Transverse colon (tissue), 4 donors: ENCODE data around the gene RNF212. TPM values are rescaled to one million over a fixed set of nuclear protein-coding genes. Genes with fewer than 3 reads are reported as not detected.
"Not testable (repeated sequence)": the region's sequence is repeated elsewhere in the genome, so short reads cannot be mapped to it uniquely, and the experiment has no call there.

Experiments used
- DNase-seq: peaks from one replicate; pipeline ENCODE4 v3.0.0-alpha.2; 2019
- H3K27ac ChIP-seq, 4 donors: fragments of 200-600 bp; sonication (generic); 2 replicates each; pipeline ENCODE4 v1.5.1; 2016 to 2018; ENCODE audit warnings: inconsistent platforms in 4 of 4
- H3K27me3 ChIP-seq: fragments of 200-600 bp; sonication (generic); 2 replicates; pipeline ENCODE4 v1.5.1; 2017; ENCODE audit warnings: inconsistent platforms
- H3K36me3 ChIP-seq, 4 donors: fragments of 200-600 bp; sonication (generic); 2 replicates each; pipeline ENCODE4 v1.5.1; 2017 to 2019; ENCODE audit warnings: inconsistent platforms in 4 of 4
- H3K4me1 ChIP-seq, 4 donors: fragments of 200-600 bp; sonication (generic); 2 replicates each; pipeline ENCODE4 v1.5.1; 2017 to 2020; ENCODE audit warnings: inconsistent platforms in 4 of 4
- H3K4me3 ChIP-seq, 4 donors: fragments of 200-600 bp; sonication (generic); 1 replicate in 1 of 4; 2 replicates in 3 of 4; pipeline versions ENCODE4 v1.5.1 to v1.6.1; 2017 to 2019; ENCODE audit warnings: inconsistent platforms in 4 of 4
- H3K9me3 ChIP-seq, 2 donors: fragments of 200-600 bp; sonication (generic); 2 replicates each; pipeline ENCODE4 v1.5.1; 2017 to 2019; ENCODE audit warnings: inconsistent platforms in 2 of 2
- EP300 ChIP-seq: sonication (generic); formaldehyde crosslinking; IDR thresholded peaks from one replicate; pipeline ENCODE4 v1.6.1; 2017; ENCODE audit warnings: antibody characterized with exemption, low read depth
- POLR2A ChIP-seq: fragments of 450-650 bp; IDR thresholded peaks from one replicate; pipeline ENCODE4 v1.6.1; 2016; ENCODE audit warnings: antibody characterized with exemption, mild to moderate bottlenecking, moderate library complexity
- POLR2AphosphoS5 ChIP-seq, 3 donors: sonication (generic); formaldehyde crosslinking; IDR thresholded peaks; one replicate each; pipeline ENCODE4 v1.6.1; 2016; ENCODE audit warnings: antibody characterized with exemption in 3 of 3
- WGBS, 2 donors: methylation state at CpG; one replicate each; pipeline ENCODE4 v1.1.5; 2018; ENCODE audit warnings: low coverage in 1 of 2; 5-methylcytosine and 5-hydroxymethylcytosine counted together
- in situ Hi-C, 4 donors: fragments of 200-750 bp; cut with MboI; loops; one replicate each; pipeline versions ENCODE4 v1.15.0 to v1.15.1; 2017; ENCODE audit warnings: low sequenced_read_pairs in 3 of 4, low pct_ligation_motif_present in 1 of 4, low pct_unique_long_range_greater_than_20kb in 1 of 4
- intact Hi-C: fragments of 100-400 bp; cut with DNase I; formaldehyde crosslinking; loops from one replicate; pipeline ENCODE4 v1.15.1; 2023; ENCODE audit warnings: low total_unique reads
- total RNA-seq, 4 donors: library from RNA; depleted of rRNA; stranded (reverse); fragments of >200 nt; gene quantifications; one replicate each; pipeline ENCODE4 v1.1.0, GENCODE V29; 2016
- TF ChIP-seq, protein P1 (sequence below), 5 experiments: fragments of 200-600 bp in 3 of 5; fragments of 450-650 bp in 2 of 5; sonication (generic) in 3 of 5; IDR thresholded peaks; 1 replicate in 2 of 5; 2 replicates in 3 of 5; pipeline ENCODE4 v1.5.1; 2016 to 2017; ENCODE audit warnings: antibody characterized with exemption in 5 of 5, inconsistent platforms in 3 of 5, mild to moderate bottlenecking in 2 of 5, moderate library complexity in 1 of 5

RNF212 gene
- total RNA-seq, 4 donors from 2014 or later, result 2.5 to 9.1 TPM; not detected in 2

DNA sequence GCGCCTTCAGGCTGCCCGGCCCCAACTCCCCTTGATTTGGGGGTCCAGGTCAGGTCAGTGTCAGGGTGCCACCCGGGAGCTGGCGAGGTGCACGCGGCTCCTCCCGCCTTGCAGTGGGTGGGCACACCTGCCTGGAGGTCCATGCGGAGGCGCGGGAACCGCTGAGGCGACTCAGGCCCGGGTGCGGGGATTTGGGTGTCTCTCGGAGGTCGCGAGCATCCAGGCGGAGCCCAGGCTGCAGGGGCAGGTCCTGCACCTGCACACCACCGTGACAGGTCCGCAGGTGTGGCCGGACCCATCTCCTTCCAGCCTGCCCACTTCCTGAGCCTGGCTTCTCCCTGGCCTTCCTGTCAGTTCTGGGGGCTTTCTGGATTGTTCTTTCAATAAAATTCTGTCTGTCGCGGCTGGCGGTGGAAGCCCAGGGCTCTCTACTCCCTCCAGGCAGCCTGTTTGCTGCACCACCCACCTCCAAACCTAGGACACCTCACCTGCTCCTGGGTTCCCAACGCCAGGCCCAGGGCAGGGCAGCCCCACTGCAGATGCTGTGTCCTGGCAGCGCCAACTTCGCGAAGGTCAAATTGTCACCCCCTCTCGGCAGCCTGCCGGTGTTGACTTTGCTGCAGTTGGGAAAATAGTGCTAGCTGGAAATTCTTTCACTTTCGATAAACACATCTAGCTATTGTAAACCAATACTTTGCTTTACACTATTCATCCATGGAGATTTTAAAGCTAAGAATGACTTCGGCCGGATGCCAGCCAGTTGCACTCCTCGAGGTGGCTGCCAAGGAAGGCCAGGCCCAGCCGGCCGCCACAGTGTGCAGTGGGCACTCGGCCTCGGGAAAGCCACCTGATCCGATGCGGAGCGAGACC lies 66.0 kb downstream of the RNF212 start:
- H3K9me3 ChIP-seq, result no peaks in the 10 kb centered on the region
- in situ Hi-C loops (no loop called here), intact Hi-C loops (no loop called here)
- peak overlapping the region; percentile 16 to 67 (median 51) for H3K27ac ChIP-seq
- peaks cover 51% of the 10 kb centered on the region for H3K27me3 ChIP-seq
- peak overlapping the region in 2 of 4 donors; percentile 16 to 34 for H3K4me3 ChIP-seq
- TF ChIP-seq EP300 (no peak), POLR2A (no peak), POLR2AphosphoS5 (IDR thresholded peaks at IDR 0.05) (no peak)
- TF ChIP-seq, protein P1, sequence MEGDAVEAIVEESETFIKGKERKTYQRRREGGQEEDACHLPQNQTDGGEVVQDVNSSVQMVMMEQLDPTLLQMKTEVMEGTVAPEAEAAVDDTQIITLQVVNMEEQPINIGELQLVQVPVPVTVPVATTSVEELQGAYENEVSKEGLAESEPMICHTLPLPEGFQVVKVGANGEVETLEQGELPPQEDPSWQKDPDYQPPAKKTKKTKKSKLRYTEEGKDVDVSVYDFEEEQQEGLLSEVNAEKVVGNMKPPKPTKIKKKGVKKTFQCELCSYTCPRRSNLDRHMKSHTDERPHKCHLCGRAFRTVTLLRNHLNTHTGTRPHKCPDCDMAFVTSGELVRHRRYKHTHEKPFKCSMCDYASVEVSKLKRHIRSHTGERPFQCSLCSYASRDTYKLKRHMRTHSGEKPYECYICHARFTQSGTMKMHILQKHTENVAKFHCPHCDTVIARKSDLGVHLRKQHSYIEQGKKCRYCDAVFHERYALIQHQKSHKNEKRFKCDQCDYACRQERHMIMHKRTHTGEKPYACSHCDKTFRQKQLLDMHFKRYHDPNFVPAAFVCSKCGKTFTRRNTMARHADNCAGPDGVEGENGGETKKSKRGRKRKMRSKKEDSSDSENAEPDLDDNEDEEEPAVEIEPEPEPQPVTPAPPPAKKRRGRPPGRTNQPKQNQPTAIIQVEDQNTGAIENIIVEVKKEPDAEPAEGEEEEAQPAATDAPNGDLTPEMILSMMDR (IDR thresholded peaks at IDR 0.05), result no peak
- peaks cover 3 to 37% (median 29%) of the 10 kb centered on the region in 4 donors for H3K4me1 ChIP-seq
- H3K36me3 ChIP-seq, result no peaks in the 10 kb centered on the region
- 20 to 54% methylated on average over 3 to 40 of the region's 41 CpGs for WGBS, 2 donors
- DNase-seq, result peak; percentile 38

DNA sequence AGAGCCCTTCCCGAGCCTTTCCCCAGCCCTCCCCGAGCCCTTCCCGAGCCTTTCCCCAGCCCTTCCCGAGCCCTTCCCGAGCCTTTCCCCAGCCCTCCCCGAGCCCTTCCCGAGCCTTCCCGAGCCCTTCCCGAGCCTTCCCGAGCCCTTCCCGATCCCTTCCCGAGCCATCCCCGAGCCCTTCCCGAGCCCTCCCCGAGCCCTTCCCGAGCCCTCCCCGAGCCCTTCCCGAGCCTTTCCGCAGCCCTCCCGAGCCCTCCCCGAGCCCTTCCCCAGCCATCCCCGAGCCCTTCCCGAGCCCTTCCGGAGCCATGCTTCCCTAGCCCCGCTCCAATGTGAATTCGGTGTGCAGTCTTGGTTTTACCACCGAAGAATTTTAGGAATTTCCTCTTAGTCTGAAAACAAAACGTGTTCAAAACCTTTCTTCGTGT lies 66.8 kb downstream of the RNF212 start:
- Histone ChIP-seq H3K27ac (peak overlapping the region; percentile 16 to 67 (median 51)), H3K4me3 (peak overlapping the region in 2 of 4 donors; percentile 16 to 34), H3K27me3 (peaks cover 48% of the 10 kb centered on the region), H3K4me1 (peaks cover 3 to 42% (median 34%) of the 10 kb centered on the region in 4 donors)
- intact Hi-C loops, H3K36me3 ChIP-seq, H3K9me3 ChIP-seq, in situ Hi-C loops: not testable (repeated sequence)
- peak; percentile 79 for DNase-seq
- WGBS, 2 donors, result 17 to 35% methylated on average over 13 to 29 of the region's 29 CpGs

DNA sequence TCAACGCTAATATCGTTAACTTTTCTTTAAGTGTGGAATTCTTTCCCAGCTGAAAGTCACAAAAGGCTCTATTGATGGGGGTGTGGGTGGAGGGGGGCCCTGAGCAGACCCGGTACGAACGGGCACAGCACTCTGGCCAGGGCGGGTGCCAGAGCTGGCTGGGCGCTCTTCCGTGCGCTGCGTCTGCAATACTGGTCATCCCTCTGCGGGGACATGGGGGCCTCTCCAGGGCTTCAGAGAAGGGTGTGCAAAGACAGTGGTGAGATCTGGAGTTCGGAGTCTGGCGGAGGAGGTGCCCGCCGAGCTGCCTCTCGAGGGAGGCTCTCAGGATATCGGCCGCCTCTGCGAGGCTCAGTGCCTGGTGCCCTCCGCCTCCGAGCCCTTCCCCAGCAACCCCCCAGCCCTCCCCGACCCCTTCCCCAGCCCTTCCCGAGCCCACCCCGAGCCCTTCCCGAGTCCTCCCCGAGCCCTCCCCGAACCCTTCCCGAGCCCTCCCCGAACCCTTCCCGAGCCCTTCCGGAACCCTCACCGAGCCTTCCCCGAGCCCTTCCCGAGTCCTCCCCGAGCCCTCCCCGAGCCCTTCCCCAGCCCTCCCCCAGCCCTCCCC lies 67.7 kb downstream of the RNF212 start:
- in situ Hi-C loops (no loop called here), intact Hi-C loops (no loop called here)
- peaks cover 45% of the 10 kb centered on the region for H3K27me3 ChIP-seq
- no peaks in the 10 kb centered on the region for H3K9me3 ChIP-seq
- 76% methylated on average over 30 of the region's 36 CpGs; no CpG with 5 or more reads in 1 of the 2 donors for WGBS, 2 donors
- no peak overlapping the region for H3K4me3 ChIP-seq
- DNase-seq, result no peak
- H3K4me1 ChIP-seq, result peaks cover 3 to 48% (median 40%) of the 10 kb centered on the region in 4 donors
- no peaks in the 10 kb centered on the region for H3K36me3 ChIP-seq
- TF ChIP-seq, protein P1 (IDR thresholded peaks at IDR 0.05), result no peak
- TF ChIP-seq EP300 (no peak), POLR2A (no peak), POLR2AphosphoS5 (IDR thresholded peaks at IDR 0.05) (no peak)
- no peak overlapping the region for H3K27ac ChIP-seq

DNA sequence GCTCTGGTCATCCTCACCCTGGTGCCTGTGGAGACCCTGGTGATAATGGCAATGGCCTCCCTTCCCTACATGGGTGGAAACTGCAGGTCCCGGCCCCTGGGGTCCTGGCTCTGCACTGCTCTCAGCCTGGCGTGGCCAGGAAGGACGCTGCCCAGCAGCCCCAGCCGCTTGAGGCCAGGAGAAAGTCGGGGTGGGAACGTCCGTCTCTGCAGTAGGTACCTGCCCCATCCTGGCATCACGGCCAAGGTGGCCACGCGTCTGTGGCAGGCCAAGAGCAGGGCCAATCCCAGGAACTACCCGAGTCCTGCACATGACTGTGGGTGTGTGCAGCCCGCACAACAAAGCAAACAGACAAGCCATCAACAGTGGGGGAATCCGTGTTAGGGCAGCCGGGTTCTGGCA lies 68.2 kb downstream of the RNF212 start:
- H3K27ac ChIP-seq, result no peak overlapping the region

More for the DNA sequence above, 68.2 kb downstream of the RNF212 start:
- in situ Hi-C loops, result no loop called here
- intact Hi-C loops, result no loop called here
- 56% methylated on average over 10 of the region's 14 CpGs; no CpG with 5 or more reads in 1 of the 2 donors for WGBS, 2 donors
- Histone ChIP-seq H3K4me1 (peaks cover 3 to 48% (median 40%) of the 10 kb centered on the region in 4 donors), H3K9me3 (no peaks in the 10 kb centered on the region), H3K4me3 (no peak overlapping the region), H3K27me3 (peaks cover 40% of the 10 kb centered on the region), H3K36me3 (no peaks in the 10 kb centered on the region)
- TF ChIP-seq, protein P1 (IDR thresholded peaks at IDR 0.05), result no peak
- TF ChIP-seq EP300, result no peak
- TF ChIP-seq POLR2A, result no peak
- TF ChIP-seq POLR2AphosphoS5 (IDR thresholded peaks at IDR 0.05), result no peak
- DNase-seq, result no peak
